Limb (tissue), 2 donors: ENCODE data around the gene CPLANE2.
A peak's percentile ranks its signal among the peaks of the same experiment; 100 is the strongest.
"Not testable (repeated sequence)": the region's sequence is repeated elsewhere in the genome, so short reads cannot be mapped to it uniquely, and the experiment has no call there.

Experiments
- DNase-seq, 2 donors: peaks; one replicate each; pipeline ENCODE4 v3.0.0-alpha.2; 2016; ENCODE audit errors: extremely low spot score in 2 of 2

CPLANE2 gene, protein sequence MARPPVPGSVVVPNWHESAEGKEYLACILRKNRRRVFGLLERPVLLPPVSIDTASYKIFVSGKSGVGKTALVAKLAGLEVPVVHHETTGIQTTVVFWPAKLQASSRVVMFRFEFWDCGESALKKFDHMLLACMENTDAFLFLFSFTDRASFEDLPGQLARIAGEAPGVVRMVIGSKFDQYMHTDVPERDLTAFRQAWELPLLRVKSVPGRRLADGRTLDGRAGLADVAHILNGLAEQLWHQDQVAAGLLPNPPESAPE

DNA sequence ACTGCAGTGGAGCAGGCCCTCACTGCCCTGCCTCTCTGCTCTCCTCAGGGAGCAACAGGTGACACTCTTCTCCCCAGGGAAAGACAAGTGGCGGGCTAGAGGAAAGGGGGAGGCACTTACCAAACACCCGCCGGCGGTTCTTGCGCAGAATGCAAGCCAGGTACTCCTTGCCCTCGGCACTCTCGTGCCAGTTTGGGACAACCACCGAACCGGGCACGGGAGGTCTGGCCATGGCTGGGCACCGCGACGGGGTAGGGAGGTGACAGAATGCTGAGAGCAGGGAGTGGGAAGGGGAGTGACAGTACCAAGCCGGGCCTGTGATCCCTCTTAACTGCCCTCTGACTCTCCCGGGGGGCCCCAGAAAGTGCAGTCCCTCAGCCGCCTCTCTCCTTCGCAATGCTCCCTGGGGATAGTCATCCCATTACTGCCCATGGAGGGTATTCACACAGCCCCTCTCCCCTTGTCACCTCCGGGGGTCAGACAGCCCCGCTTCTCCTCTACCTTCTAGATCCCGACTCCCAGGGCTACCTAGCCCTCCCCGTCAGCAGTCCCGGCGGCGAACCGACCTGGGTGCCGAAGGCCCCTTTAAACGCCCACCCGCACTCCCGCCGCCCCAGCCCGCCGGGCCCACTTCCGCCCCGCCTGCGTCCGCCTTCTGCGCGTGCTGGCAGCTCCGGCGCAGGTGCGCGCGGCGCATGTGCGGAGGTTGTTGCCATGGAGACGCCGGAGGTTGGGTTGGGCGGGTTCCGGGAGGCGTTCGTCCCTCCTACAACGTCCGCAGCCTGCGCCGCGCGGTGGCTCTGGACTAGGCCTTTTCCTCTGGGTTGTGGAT, at the start of gene CPLANE2:
Gene CPLANE2 (minus strand): TSS at position 673 of the 832 bp plus-strand sequence. CDS start 441 bp downstream, at position 232.
- DNase-seq, result peak; percentile 92 to 97

DNA sequence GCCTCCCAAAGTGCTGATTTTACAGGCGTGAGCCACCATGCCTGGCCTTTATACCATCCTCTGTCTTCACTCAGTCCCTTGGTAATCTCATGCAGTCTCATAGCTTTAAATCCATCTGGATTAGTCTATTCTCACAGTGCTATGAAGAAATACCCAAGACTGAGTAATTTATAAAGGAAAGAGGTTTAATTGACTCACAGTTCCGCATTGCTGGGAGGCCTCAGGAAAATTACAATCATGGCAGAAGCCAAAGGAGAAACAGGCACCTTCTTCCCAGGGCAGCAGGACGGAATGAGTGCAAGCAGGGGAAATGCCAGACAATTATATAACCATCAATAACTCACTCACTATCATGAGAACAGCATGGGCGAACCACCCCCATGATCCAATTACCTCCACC, 49.1 kb upstream of the CPLANE2 start:
- DNase-seq, result no peak

DNA sequence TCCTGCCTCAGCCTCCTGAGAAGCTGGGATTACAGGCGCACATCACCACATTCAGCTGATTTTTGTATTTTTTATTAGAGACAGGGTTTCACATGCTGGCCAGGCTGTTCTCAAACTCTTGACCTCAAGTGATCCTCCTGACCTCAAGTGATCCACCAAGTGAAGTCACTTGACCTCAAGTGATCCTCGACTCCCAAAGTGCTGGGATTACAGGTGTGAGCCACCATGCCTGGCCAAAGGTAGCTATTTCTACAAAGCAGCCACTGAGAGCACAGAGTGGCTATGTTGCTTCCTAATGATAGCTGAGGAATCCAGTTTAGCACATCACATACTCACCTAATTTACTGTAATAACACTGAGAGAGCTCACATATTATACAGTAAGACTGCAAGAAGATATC, 44.8 kb upstream of the CPLANE2 start:
- no peak for DNase-seq

DNA sequence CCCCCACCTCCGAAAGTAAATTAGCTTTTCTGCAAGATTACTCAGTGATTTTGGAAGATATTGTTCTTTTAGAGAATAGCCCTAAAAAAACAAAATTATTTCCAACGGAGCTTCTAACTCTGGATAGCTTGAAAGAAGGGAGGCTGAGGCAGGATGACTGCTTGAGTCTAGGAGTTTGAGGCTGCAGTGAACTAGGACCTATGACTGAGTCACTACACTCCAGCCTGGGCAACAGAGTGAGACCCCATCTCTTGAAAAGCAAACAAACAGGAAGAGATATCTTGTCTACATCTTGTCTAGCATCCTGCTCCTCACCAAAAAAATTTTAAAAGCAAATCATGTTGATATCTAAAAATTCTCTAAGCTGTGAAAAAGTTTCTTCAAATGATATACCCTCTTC, 42.2 kb upstream of the CPLANE2 start:
- DNase-seq, result no peak

DNA sequence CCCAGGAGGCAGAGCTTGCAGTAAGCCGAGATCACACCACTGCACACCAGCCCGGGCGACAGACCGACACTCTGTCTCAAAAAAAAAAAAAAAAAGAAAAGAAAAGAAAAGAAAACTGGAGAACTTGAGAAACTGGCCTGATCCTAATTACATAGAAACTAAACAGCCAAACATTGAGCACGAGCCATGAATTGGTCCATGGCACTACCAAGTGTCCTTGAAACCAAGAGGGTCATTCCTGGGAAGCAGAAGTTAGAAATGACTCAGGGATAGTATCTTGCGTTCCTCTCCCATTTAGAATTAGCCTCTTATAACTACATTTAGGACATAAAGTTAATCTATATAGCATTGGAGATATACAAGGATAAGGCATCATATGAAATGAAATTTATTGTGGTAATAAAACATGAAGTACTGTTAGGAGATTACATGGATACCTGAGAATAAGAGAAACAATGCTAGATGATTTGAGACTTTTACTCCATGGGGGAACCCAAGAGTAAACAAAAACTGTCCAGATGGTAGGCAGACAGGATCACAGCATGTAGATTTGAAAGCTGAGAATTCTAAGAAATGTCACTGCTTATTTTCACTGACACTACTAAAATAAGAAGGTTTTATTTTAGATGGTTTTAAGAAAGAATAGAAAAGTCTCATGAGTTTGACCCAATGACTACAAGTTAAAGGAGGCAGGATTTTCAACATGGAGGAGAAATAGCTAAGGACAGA, 39.5 kb upstream of the CPLANE2 start:
- DNase-seq, result no peak

DNA sequence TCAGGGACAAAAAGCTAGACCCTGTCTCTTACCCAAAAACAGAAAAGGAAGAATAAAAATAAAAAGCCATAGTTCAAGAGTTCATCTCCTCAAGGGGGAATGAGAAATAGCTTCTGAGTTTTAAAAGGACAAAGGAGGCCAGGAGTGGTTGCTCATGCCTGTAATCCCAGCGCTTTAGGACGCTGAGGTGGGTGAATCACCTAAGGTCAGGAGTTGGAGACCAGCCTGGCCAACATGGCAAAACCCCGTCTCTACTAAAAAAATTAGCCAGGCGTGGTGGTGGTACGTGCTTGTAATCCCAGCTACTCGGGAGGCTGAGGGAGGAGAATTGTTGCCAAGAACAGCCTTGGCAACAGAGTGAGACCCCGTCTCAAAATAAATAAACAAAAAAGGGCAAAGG, 38.6 kb upstream of the CPLANE2 start:
- DNase-seq, result no peak

DNA sequence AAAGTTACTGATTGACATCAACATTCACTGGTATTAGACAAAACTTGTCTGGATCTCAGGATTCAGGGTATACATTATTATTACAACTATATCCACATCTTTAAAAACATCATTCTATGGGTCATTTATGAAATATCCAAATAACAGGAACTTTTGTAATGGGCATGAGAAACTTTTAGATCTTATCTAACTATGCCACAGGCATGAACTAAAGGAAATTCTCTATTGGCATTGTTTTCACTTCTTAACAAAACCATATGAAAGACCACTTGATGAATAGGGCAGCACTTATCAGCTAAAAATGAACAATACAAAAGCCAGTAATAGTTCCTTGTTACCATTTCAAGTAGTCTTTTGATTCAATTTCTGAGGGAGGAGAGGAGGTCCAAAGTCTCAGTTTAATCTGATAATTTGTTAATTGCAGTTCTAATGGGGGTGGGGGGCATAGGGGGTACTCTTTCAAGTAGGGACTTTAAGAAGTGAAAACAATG, 30.8 kb upstream of the CPLANE2 start:
- DNase-seq, result no peak

DNA sequence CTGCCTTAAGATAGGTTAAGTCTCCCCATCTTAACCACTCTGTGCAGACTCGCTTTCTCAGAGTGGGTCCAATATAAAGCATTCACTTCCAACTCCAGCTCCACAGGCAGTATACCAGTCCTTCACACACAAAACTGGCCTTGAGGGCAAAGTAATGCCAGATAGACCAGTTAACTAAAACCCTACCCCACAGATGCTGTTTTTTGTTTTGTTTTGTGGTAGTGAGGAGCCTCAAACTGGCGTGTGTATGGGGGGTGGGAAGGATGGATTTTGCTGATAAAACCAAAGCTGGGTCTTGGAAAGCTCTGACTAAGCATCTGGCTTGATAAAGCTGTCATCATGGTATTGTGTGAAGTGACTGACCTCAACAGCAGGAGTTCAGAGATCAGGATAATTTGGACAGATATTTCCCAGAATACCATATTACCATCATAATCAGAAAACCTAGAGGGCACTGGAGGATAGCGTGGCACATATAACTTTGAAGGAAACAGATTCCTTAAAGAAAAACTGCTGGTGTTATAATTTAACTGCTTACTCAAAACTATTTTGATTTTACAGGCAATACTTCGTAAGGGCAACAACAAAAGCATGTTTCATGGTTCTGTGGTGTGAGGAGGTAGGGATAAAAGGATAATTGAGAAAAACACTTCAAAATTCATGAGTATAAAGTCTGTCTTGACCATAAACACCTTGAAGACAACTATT, 29.6 kb upstream of the CPLANE2 start:
- DNase-seq, result no peak

DNA sequence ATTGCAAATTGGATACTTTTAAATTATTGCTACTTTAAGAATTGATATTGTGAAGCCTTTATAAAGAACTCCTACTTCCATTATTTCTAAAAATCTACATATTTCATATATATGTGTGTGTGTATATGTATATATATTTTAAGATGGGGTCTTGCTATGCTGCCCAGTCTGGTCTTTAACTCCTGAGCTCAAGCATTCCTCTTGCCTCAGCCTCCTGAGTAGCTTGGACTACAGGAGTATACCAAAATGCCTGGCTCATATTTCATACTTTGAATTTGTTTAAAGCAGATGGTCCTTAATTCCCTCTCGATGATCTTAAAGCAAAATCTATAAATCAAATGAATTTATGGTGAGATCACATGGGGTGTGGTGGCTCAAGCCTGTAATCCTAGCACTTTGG, 25.1 kb upstream of the CPLANE2 start:
- DNase-seq, result no peak

DNA sequence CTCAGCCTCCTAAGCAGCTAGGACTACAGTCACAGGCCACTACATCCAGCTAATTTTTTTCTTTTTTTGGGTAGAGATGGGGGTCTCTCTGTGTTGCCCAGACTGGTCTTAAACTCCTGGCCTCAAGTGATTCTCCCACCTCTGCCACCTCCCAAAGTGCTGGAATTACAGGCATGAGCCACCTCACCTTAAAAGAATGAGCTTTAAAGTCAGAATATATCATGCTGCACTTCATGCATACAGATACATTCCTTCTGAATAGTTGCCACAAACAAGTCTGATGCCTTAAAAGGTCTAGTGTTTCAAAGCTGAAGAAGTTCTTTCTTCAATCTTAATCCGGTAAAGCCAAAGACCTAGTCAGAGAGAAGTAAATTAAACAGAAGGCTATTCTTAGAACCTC, 23.8 kb upstream of the CPLANE2 start:
- DNase-seq, result no peak

DNA sequence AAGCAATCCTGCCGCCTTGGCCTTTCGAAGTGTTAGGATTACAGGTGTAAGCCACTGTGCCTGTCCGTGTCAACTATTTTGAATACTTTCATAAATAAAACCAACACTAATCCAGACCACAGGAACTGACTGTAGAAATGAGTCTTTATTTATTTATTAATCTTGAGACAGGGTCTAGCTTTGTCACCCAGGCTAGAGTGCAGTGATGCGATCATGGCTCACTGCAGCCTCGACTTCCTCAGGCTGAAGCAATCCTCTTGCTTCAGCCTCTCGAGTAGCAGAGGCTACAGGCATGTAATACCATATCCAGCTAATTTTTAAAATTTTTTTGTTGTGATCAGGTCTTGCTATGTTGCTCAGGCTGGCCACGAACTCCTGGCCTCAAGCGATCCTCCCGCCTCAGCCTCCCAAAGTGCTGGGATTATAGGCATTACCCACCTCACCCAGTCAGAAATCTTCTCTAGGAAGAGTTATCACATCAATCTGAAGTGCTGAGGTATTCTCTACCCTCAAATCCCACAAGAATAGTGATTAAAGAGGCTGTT, 21.7 kb upstream of the CPLANE2 start:
- no peak for DNase-seq

DNA sequence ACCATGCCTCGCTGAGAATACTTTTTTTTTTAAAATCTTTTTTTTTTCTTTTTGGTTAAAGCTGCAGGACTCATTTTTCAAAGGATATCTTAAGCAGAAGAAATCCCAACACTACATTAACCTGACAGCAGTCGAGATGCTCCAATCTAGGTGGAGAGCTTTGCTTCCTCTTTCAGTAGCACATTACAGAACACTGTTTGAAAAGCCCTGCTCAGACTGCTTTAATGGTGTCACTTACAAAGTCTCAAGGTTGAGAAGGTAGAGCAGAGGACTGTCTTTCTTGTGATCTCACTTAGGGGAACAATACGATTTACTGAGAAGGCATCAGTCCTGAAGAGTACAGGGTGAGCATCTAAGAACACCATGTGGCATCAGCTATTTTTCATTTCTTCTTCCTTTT, 21.0 kb upstream of the CPLANE2 start:
- no peak for DNase-seq

DNA sequence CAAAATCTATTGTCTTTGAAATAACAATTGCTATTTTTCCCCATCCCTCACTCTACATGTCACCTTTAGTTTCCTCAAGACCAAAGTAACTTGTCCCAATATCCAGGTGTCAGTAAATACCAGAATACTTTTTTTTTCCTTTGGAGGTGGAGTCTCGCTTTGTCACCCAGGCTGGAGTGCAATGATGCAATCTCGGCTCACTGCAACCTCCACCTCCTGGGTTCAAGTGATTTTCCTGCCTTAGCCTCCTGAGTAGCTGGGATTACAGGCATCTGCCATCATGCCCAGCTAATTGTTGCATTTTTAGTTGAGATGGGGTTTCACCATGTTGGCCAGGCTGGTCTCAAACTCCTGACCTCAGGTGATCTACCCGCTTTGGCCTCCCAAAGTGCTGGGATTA, 20.6 kb upstream of the CPLANE2 start:
- DNase-seq, result not testable (repeated sequence)

DNA sequence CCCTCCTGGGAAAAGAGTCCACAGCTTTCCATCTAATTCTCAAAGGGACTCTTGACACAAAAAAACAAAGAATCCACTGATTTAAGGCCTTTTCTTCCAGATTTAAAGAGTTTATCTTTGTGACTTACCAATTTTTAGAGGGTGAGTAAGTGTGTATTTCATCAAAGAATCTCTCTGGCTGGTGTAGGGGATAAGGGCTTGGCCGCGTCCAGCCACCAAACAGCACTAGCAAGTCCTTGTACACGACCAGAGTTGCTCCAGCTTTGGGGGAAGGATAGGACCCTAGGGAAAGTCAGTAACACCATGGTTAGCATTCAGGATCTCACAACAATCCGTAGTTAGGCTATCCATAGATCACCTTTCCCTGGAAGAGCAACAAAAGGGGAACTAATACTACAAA, 19.5 kb upstream of the CPLANE2 start:
- DNase-seq, result no peak

DNA sequence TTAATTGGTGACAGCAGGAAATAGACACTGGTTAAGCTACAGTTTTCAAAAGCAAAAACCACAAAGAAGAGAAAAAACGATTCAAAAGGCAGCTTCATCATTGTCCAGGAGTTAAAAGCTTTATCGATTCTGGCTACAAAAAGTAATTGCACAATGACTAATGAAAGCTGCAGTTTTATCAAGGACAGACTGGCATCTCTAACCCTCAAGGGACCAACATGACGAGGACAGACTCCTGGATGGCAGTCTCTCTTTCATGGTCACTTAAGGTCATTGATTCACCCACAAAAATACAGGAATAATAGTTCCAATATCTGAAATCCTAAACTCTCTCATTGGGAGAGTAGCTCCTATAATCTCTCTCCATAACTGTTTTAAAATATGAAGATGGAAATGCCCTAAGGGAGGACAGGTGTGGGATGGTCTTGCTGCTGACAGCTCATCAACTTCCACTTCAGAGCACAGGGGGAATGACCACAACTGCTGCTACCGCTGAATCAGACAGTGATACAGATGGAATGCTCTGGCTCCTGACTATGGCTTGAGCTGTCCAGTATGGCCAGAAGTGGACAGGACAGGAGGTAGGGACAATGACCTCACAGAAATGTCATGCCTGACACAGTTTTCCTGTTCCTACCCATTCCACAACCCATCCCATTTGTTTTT, 17.4 kb upstream of the CPLANE2 start:
- no peak for DNase-seq

DNA sequence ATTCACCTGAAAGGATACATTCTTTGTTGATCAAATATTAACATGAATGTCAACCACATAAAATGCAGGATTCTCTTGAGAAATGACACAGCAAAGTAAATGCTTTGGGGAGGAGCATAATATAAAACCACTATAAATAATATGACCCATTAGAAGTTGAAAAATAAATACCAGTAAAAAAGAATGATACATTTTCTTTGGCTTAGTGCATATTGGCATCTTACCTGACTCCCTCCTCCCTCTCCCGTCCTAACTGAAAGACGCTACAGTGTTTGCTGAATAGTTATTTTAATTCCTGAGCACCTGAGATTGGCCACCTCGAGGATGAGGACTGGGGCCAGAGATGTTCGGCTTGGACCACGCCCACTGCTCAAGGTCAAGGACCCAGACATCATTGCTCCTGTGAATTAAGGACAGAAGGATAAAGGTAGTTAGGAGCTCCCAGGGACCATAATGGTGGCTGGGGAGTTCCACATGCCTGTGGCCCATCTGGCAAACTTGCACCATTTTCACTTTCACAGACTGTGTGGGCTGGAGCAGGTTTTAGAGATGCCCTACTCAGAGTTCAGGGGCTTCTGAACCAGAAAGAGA, 16.4 kb upstream of the CPLANE2 start:
- DNase-seq, result no peak

DNA sequence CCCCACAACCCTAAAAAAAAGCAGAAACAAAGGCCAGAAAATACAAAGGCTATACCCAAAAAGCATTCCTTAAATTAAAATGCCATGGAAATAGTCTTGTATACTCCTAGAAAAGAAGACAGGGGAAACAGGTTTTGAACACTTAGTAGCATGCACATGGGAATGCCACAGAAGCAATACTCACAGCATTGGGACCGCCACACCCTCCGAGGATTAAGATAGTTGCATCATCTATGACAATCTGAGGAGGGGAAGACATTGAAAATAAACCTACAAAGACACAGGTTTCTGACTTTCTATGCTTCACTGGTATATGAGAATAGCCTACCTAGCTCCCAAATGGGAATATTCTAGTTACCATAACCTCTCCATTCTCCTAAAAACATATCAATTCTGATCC, 15.9 kb upstream of the CPLANE2 start:
- no peak for DNase-seq

DNA sequence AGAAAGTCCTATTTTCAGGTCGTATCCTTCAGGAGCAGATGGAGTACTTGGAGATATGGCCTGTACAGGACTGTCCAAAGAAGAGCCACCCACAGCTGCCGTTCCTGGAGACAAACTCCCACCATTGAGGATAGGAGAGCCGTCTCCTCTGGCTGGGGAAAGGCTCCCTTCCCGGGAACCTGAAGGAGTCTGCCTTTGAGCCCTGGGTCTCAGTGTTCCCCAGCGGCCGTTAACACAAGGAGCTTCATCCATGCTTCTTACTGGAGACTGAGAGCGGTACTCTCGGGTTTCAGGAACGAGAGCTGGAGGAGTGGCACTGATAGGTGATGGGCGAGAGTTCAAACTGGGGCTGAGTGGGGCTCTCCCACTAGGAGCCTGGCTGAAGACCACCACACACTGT, 14.4 kb upstream of the CPLANE2 start:
- no peak for DNase-seq

DNA sequence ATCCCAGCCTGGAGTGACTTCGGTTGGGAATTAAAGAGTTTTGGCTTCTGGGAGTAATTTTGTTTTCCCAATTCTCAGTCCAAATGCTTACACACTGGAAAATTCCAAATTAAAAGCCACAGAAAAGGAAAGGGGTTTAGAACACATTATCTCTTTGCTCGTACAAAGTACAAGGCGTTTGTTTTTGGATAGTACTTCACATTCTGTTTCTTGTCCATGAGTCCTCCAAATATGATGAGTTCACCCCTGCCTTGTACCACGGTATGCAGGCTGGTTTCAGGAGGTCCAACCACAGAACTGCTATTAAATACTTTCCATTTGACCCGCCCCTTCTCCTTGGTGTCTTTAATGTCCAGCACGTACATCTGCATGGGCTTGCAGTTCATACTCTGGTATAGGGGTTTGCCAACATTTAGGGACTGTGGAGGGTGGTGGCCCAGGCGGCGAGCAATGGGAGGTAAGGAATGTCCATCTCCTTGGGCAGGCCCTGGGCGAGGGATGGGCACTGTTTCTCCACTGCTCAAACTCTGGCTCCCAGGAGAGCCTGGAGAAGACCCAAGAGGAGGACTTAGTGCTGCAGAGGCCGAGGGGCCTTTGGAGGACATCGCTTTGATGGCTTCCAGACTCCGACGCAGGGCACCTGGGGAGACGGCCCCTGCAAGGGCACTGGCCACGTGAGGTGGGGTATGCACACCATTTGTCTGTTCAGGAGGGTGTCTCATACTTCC, 13.7 kb upstream of the CPLANE2 start:
- no peak for DNase-seq
